ENCODE results near the gene ALOXE3.
"Not testable (repeated sequence)": the region's sequence is repeated elsewhere in the genome, so short reads cannot be mapped to it uniquely, and the experiment has no call there.

Gene ALOXE3

GRCh38 chr17:8106980-8107379, 11.3 kb downstream of the ALOXE3 start:
- DNase-seq (ENCODE audit: low read depth); H3K4me3 ChIP-seq (ENCODE audit: low read depth, low read length): not testable (repeated sequence)

GRCh38 chr17:8105957-8106398, 12.3 kb downstream of the ALOXE3 start:
- no peak overlapping the region for H3K4me3 ChIP-seq (ENCODE audit: low read depth, low read length)
- no peak for DNase-seq (ENCODE audit: low read depth)

- no peak overlapping the region for H3K4me3 ChIP-seq (ENCODE audit: low read depth, low read length)
- DNase-seq (ENCODE audit: low read depth), result no peak
Observed at GRCh38 chr17:8104911-8105310, 13.4 kb downstream of the ALOXE3 start.

- H3K4me3 ChIP-seq (ENCODE audit: low read depth, low read length), result no peak overlapping the region
Observed at GRCh38 chr17:8103549-8103948, 14.8 kb downstream of the ALOXE3 start.

GRCh38 chr17:8101721-8102120, 16.6 kb downstream of the ALOXE3 start:
- DNase-seq (ENCODE audit: low read depth), result no peak

More at GRCh38 chr17:8103549-8103948, 14.8 kb downstream of the ALOXE3 start:
- DNase-seq (ENCODE audit: low read depth), result no peak

GRCh38 chr17:8100763-8101162, 17.6 kb downstream of the ALOXE3 start:
- no peak overlapping the region for H3K4me3 ChIP-seq (ENCODE audit: low read depth, low read length)

More at GRCh38 chr17:8101721-8102120, 16.6 kb downstream of the ALOXE3 start:
- no peak overlapping the region for H3K4me3 ChIP-seq (ENCODE audit: low read depth, low read length)

GRCh38 chr17:8100111-8100510, 18.2 kb downstream of the ALOXE3 start:
- DNase-seq (ENCODE audit: low read depth), result no peak
- no peak overlapping the region for H3K4me3 ChIP-seq (ENCODE audit: low read depth, low read length)

More at GRCh38 chr17:8100763-8101162, 17.6 kb downstream of the ALOXE3 start:
- no peak for DNase-seq (ENCODE audit: low read depth)

- H3K4me3 ChIP-seq (ENCODE audit: low read depth, low read length), result no peak overlapping the region
- no peak for DNase-seq (ENCODE audit: low read depth)
Observed at GRCh38 chr17:8096541-8096940, 21.8 kb downstream of the ALOXE3 start.

- no peak for DNase-seq (ENCODE audit: low read depth)
- H3K4me3 ChIP-seq (ENCODE audit: low read depth, low read length), result no peak overlapping the region
Observed at GRCh38 chr17:8095361-8095760, 23.0 kb downstream of the ALOXE3 start.

GRCh38 chr17:8091033-8091687, 27.2 kb downstream of the ALOXE3 start:
- DNase-seq (ENCODE audit: low read depth), result no peak
- H3K4me3 ChIP-seq (ENCODE audit: low read depth, low read length), result no peak overlapping the region

GRCh38 chr17:8089728-8090127, 28.6 kb downstream of the ALOXE3 start:
- DNase-seq (ENCODE audit: low read depth), result no peak
- H3K4me3 ChIP-seq (ENCODE audit: low read depth, low read length), result no peak overlapping the region

- no peak for DNase-seq (ENCODE audit: low read depth)
- no peak overlapping the region for H3K4me3 ChIP-seq (ENCODE audit: low read depth, low read length)
Observed at GRCh38 chr17:8087952-8088230, 30.4 kb downstream of the ALOXE3 start.

GRCh38 chr17:8087075-8087951, 31.0 kb downstream of the ALOXE3 start, which contains the start of gene ALOX12B:
Gene ALOX12B (minus strand): TSS chr17:8087716. CDS start chr17:8087442, 274 bp downstream.
- DNase-seq (ENCODE audit: low read depth), result no peak
- H3K4me3 ChIP-seq (ENCODE audit: low read depth, low read length), result no peak within 1 kb of the TSS

GRCh38 chr17:8084250-8084649, 34.1 kb downstream of the ALOXE3 start:
- H3K4me3 ChIP-seq (ENCODE audit: low read depth, low read length), result no peak overlapping the region
- no peak for DNase-seq (ENCODE audit: low read depth)

GRCh38 chr17:8082292-8082691, 36.0 kb downstream of the ALOXE3 start:
- no peak for DNase-seq (ENCODE audit: low read depth)
- H3K4me3 ChIP-seq (ENCODE audit: low read depth, low read length), result no peak overlapping the region

- H3K4me3 ChIP-seq (ENCODE audit: low read depth, low read length), result no peak overlapping the region
- DNase-seq (ENCODE audit: low read depth), result no peak
Observed at GRCh38 chr17:8081876-8082275, 36.4 kb downstream of the ALOXE3 start.

- H3K4me3 ChIP-seq (ENCODE audit: low read depth, low read length), result no peak overlapping the region
- no peak for DNase-seq (ENCODE audit: low read depth)
Observed at GRCh38 chr17:8080799-8081219, 37.5 kb downstream of the ALOXE3 start.

- no peak for DNase-seq (ENCODE audit: low read depth)
- H3K4me3 ChIP-seq (ENCODE audit: low read depth, low read length), result peak overlapping the region; percentile 48
Observed at GRCh38 chr17:8080208-8080798, 38.0 kb downstream of the ALOXE3 start.

GRCh38 chr17:8079291-8080207, 38.8 kb downstream of the ALOXE3 start:
- no peak for DNase-seq (ENCODE audit: low read depth)
- peak overlapping the region; percentile 48 for H3K4me3 ChIP-seq (ENCODE audit: low read depth, low read length)
